OCI-LY1 (cell line): ENCODE measurements around the gene UMAD1.

Experiments used
- H2AFZ ChIP-seq: fragments of 200-600 bp; sonication (generic), shearing (Covaris generic); 2 replicates; pipeline ENCODE4 v1.6.0; 2014; ENCODE audit warnings: antibody characterized with exemption, mild to moderate bottlenecking, low read length
- H3F3A ChIP-seq: fragments of 200-600 bp; sonication (generic), shearing (Covaris generic); 2 replicates; pipeline ENCODE4 v1.6.0; 2014; ENCODE audit warnings: mild to moderate bottlenecking, antibody characterized with exemption, low read length, moderate library complexity; ENCODE audit not compliant: insufficient read depth
- H3K27ac ChIP-seq: fragments of 200-600 bp; sonication (generic); 2 replicates; pipeline ENCODE4 v1.5.1; 2014; ENCODE audit warnings: low read length, mixed run types, mild to moderate bottlenecking, low read depth; ENCODE audit not compliant: poor library complexity, severe bottlenecking
- H3K27me3 ChIP-seq: fragments of 200-600 bp; sonication (generic); 2 replicates; pipeline ENCODE4 v1.6.0; 2014; ENCODE audit warnings: antibody characterized with exemption, mild to moderate bottlenecking, low read length, moderate library complexity; ENCODE audit not compliant: insufficient read depth
- H3K36me3 ChIP-seq: fragments of 200-600 bp; sonication (generic); 2 replicates; pipeline ENCODE4 v1.6.1; 2014; ENCODE audit warnings: mild to moderate bottlenecking, antibody characterized with exemption, low read length, moderate library complexity, mixed read lengths; ENCODE audit not compliant: insufficient read depth
- H3K4me1 ChIP-seq: fragments of 200-600 bp; sonication (generic); 2 replicates; pipeline ENCODE4 v1.5.1; 2014; ENCODE audit warnings: mild to moderate bottlenecking, low read length, moderate library complexity; ENCODE audit not compliant: insufficient read depth, severe bottlenecking
- H3K4me2 ChIP-seq: fragments of 200-600 bp; sonication (generic), shearing (Covaris generic); 2 replicates; pipeline ENCODE4 v1.6.1; 2014; ENCODE audit warnings: low read length
- H3K4me3 ChIP-seq: fragments of 200-600 bp; sonication (generic); 2 replicates; pipeline ENCODE4 v1.5.1; 2014; ENCODE audit warnings: low read length, low read depth, mild to moderate bottlenecking, mixed read lengths; ENCODE audit not compliant: poor library complexity, severe bottlenecking
- H3K79me2 ChIP-seq: fragments of 200-600 bp; shearing (Covaris generic); 2 replicates; pipeline ENCODE4 v1.6.1; 2016; ENCODE audit warnings: mixed run types, low read length, mixed read lengths; ENCODE audit not compliant: insufficient read depth
- H3K9ac ChIP-seq: fragments of 200-600 bp; sonication (generic), shearing (Covaris generic); 2 replicates; pipeline ENCODE4 v1.6.1; 2014; ENCODE audit warnings: mild to moderate bottlenecking, low read length, mixed read lengths
- H3K9me2 ChIP-seq: fragments of 200-600 bp; sonication (generic), shearing (Covaris generic); 2 replicates; pipeline ENCODE4 v1.6.1; 2014; ENCODE audit warnings: low read depth, mild to moderate bottlenecking, low read length, mixed read lengths
- H3K9me3 ChIP-seq: fragments of 200-600 bp; shearing (Covaris generic); 2 replicates; pipeline ENCODE4 v1.6.1; 2014; ENCODE audit warnings: low read length, mixed read lengths
- H4K20me1 ChIP-seq: fragments of 200-600 bp; sonication (generic), shearing (Covaris generic); 2 replicates; pipeline ENCODE4 v1.6.0; 2016; ENCODE audit warnings: mild to moderate bottlenecking, low read length; ENCODE audit not compliant: insufficient read depth
- CTCF ChIP-seq: fragments of 200-600 bp; sonication (generic), shearing (Covaris generic); IDR thresholded peaks from 2 replicates; pipeline ENCODE4 v1.5.1; 2017; ENCODE audit warnings: mild to moderate bottlenecking, antibody characterized with exemption, low read length, moderate library complexity, mixed read lengths
- EZH2 ChIP-seq: fragments of 200-600 bp; sonication (generic), shearing (Covaris generic); IDR thresholded peaks from 2 replicates; pipeline ENCODE4 v1.8.0; 2017; ENCODE audit warnings: borderline replicate concordance, mixed run types, mild to moderate bottlenecking, antibody characterized with exemption, low read length, moderate library complexity, mixed read lengths

The UMAD1 gene

GRCh38 chr7:7920056-7920455 lies 279.5 kb downstream of the UMAD1 start:
- Histone ChIP-seq H3K9me3 (no peaks in the 10 kb centered on the region), H3K9ac (peak overlapping the region; percentile 27), H3F3A (no peaks in the 10 kb centered on the region), H3K9me2 (no peaks in the 10 kb centered on the region), H3K27ac (peak overlapping the region; percentile 89), H3K4me1 (peaks cover 65% of the 10 kb centered on the region), H3K4me3 (peak overlapping the region; percentile 40), H4K20me1 (no peaks in the 10 kb centered on the region), H3K4me2 (peak overlapping the region; percentile 67), H2AFZ (no peak overlapping the region), H3K79me2 (no peaks in the 10 kb centered on the region), H3K27me3 (no peaks in the 10 kb centered on the region), H3K36me3 (no peaks in the 10 kb centered on the region)
- TF ChIP-seq CTCF (no peak), EZH2 (no peak)

GRCh38 chr7:7920481-7920880 lies 279.9 kb downstream of the UMAD1 start:
- H2AFZ ChIP-seq = no peak overlapping the region
- H3K4me2 ChIP-seq = peak overlapping the region; percentile 67
- H3K79me2 ChIP-seq = no peaks in the 10 kb centered on the region
- H3K27me3 ChIP-seq = no peaks in the 10 kb centered on the region
- H4K20me1 ChIP-seq = no peaks in the 10 kb centered on the region
- peak overlapping the region; percentile 40 for H3K4me3 ChIP-seq
- no peaks in the 10 kb centered on the region for H3K36me3 ChIP-seq
- no peaks in the 10 kb centered on the region for H3F3A ChIP-seq
- H3K4me1 ChIP-seq = peaks cover 65% of the 10 kb centered on the region
- no peaks in the 10 kb centered on the region for H3K9me2 ChIP-seq
- H3K27ac ChIP-seq = peak overlapping the region; percentile 89
- no peak for TF ChIP-seq CTCF
- TF ChIP-seq EZH2 = no peak
- H3K9me3 ChIP-seq = no peaks in the 10 kb centered on the region
- peak overlapping the region; percentile 62 for H3K9ac ChIP-seq

GRCh38 chr7:7921830-7922229 lies 281.3 kb downstream of the UMAD1 start:
- peak overlapping the region; percentile 89 for H3K27ac ChIP-seq
- H3K27me3 ChIP-seq = no peaks in the 10 kb centered on the region
- H3K4me2 ChIP-seq = peak overlapping the region; percentile 67
- no peak for TF ChIP-seq CTCF
- TF ChIP-seq EZH2 = no peak
- no peaks in the 10 kb centered on the region for H3K36me3 ChIP-seq
- H4K20me1 ChIP-seq = no peaks in the 10 kb centered on the region
- H3K9me3 ChIP-seq = no peaks in the 10 kb centered on the region
- H3K4me3 ChIP-seq = no peak overlapping the region
- H3K9me2 ChIP-seq = no peaks in the 10 kb centered on the region
- no peaks in the 10 kb centered on the region for H3F3A ChIP-seq
- H3K9ac ChIP-seq = peak overlapping the region; percentile 62
- H3K79me2 ChIP-seq = no peaks in the 10 kb centered on the region
- H3K4me1 ChIP-seq = peaks cover 65% of the 10 kb centered on the region
- H2AFZ ChIP-seq = peak overlapping the region; percentile 51
